GM23248 (cell line): ENCODE data around the gene BMPR1B. TPM values are rescaled to one million over a fixed set of nuclear protein-coding genes. Genes with fewer than 3 reads are reported as not detected.

Source experiments
- DNase-seq: peaks from one replicate; pipeline ENCODE4 v3.0.0-alpha.2; 2015
- H2AFZ ChIP-seq: fragments of 200-600 bp; sonication (generic); 2 replicates; pipeline ENCODE4 v1.6.1; 2016; ENCODE audit warnings: antibody characterized with exemption
- H3F3A ChIP-seq: fragments of 200-600 bp; sonication (generic); 2 replicates; pipeline ENCODE4 v1.6.1; 2016; ENCODE audit warnings: mild to moderate bottlenecking, antibody characterized with exemption, mixed run types; ENCODE audit not compliant: insufficient read depth
- H3K27ac ChIP-seq: fragments of 200-600 bp; sonication (generic); 2 replicates; pipeline ENCODE4 v1.5.1; 2016; ENCODE audit warnings: mild to moderate bottlenecking
- H3K27me3 ChIP-seq: fragments of 200-600 bp; sonication (generic); replicated peaks from 2 replicates; pipeline ENCODE4 v1.6.1; 2016; ENCODE audit warnings: mild to moderate bottlenecking; ENCODE audit not compliant: insufficient read depth
- H3K36me3 ChIP-seq: fragments of 200-600 bp; sonication (generic); 2 replicates; pipeline ENCODE4 v1.6.1; 2016; ENCODE audit warnings: low read depth, mild to moderate bottlenecking
- H3K4me1 ChIP-seq: fragments of 200-600 bp; sonication (generic); 2 replicates; pipeline ENCODE4 v1.6.1; 2016; ENCODE audit warnings: mild to moderate bottlenecking; ENCODE audit not compliant: insufficient read depth
- H3K4me2 ChIP-seq: fragments of 200-600 bp; sonication (generic); one replicate; pipeline ENCODE4 v1.6.1; 2016; ENCODE audit warnings: mild to moderate bottlenecking; ENCODE audit not compliant: unreplicated experiment
- H3K4me3 ChIP-seq: fragments of 200-600 bp; sonication (generic); 2 replicates; pipeline ENCODE4 v1.5.1; 2016; ENCODE audit warnings: mild to moderate bottlenecking
- H3K79me2 ChIP-seq: fragments of 200-600 bp; sonication (generic); 2 replicates; pipeline ENCODE4 v1.6.1; 2016; ENCODE audit warnings: mild to moderate bottlenecking; ENCODE audit not compliant: insufficient read depth
- H3K9ac ChIP-seq: fragments of 200-600 bp; sonication (generic); 2 replicates; pipeline ENCODE4 v1.6.1; 2016; ENCODE audit warnings: mild to moderate bottlenecking
- H3K9me2 ChIP-seq: fragments of 200-600 bp; sonication (generic); 2 replicates; pipeline ENCODE4 v1.6.1; 2016; ENCODE audit warnings: mixed run types, mild to moderate bottlenecking, moderate library complexity; ENCODE audit not compliant: insufficient read depth
- H3K9me3 ChIP-seq: fragments of 200-600 bp; sonication (generic); one replicate; pipeline ENCODE4 v1.6.1; 2017; ENCODE audit warnings: low read depth
- H4K20me1 ChIP-seq: fragments of 200-600 bp; sonication (generic); 2 replicates; pipeline ENCODE4 v1.6.0; 2016; ENCODE audit not compliant: insufficient read depth
- EZH2 ChIP-seq: fragments of 200-600 bp; sonication (generic); IDR thresholded peaks from 2 replicates; pipeline ENCODE4 v1.6.1; 2018; ENCODE audit warnings: antibody characterized with exemption, mild to moderate bottlenecking; ENCODE audit not compliant: insufficient read depth, poor library complexity, severe bottlenecking
- EZH2phosphoT487 ChIP-seq: fragments of 200-600 bp; sonication (generic); IDR thresholded peaks from 2 replicates; pipeline ENCODE4 v1.6.1; 2018; ENCODE audit warnings: antibody characterized with exemption, moderate library complexity, mild to moderate bottlenecking, low read depth; ENCODE audit not compliant: insufficient read depth
- WGBS, 2 experiments: methylation state at CpG; one replicate each; pipeline ENCODE4 v1.1.6; 2015 to 2017; ENCODE audit warnings: low lambda C conversion rate in 2 of 2, low coverage in 1 of 2; ENCODE audit errors: missing lambda C conversion rate in 2 of 2; 5-methylcytosine and 5-hydroxymethylcytosine counted together
- in situ Hi-C: fragments of 300-500 bp; cut with MboI; formaldehyde crosslinking; loops from 2 replicates; pipeline ENCODE4 v1.15.0; 2020
- polyA plus RNA-seq: library from polyadenylated mRNA; unstranded; fragments of >200 nt; fragmentation: Nextera tagmentation; extraction: Ambion mirVana; gene quantifications from 2 replicates; pipeline ENCODE4 v1.2.1, GENCODE V29; 2016
- total RNA-seq: library from RNA; depleted of rRNA; stranded (reverse); fragments of >200 nt; shearing (Covaris generic); gene quantifications from 2 replicates; pipeline ENCODE4 v1.2.3, GENCODE V29; 2014

BMPR1B gene
- total and polyA plus RNA-seq, 2 experiments from 2014 or later, result 0.60 to 0.76 TPM

- Histone ChIP-seq H3K4me1 (peaks cover 7% of the 10 kb centered on the region; the same call in 1 of the 2 replicates), H3K4me2 (no peak overlapping the region), H3K79me2 (no peaks in the 10 kb centered on the region), H3K36me3 (no peaks in the 10 kb centered on the region), H3F3A (peaks cover 4% of the 10 kb centered on the region; the same call in 1 of the 2 replicates), H2AFZ (peak overlapping the region; percentile 26; the same call in 1 of the 2 replicates), H3K4me3 (no peak overlapping the region), H4K20me1 (no peaks in the 10 kb centered on the region), H3K9me2 (no peaks in the 10 kb centered on the region), H3K9ac (no peak overlapping the region), H3K27ac (no peak overlapping the region), H3K27me3 (no peaks in the 10 kb centered on the region), H3K9me3 (no peaks in the 10 kb centered on the region)
- in situ Hi-C loops, result no loop called here
- DNase-seq, result no peak
- 98 to 99% methylated on average over 2 of the region's 2 CpGs for WGBS, 2 experiments
- no peak for TF ChIP-seq EZH2
- TF ChIP-seq EZH2phosphoT487, result no peak
Observed at GRCh38 chr4:94806376-94806775, 48.6 kb downstream of the BMPR1B start.

DNA sequence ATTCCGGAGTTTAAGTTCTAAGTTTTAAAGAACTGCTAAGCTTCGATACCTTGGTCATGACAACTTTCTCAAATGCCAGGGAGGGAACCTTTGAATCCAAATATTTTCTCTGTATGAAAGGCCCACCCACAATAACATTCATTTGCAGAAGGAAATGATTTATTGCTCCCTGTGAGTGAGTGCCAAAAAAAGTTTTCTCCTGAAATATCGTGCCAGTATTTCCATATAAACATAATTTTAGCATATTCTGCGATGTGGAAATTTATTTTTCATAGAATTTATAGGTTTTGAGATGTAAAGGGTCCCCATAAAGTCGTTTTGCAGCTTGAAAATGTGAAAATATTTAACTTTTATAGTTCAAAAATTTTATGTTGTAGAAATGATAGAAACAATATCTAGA, 53.9 kb downstream of the BMPR1B start:
- H3K9me2 ChIP-seq, result no peaks in the 10 kb centered on the region
- H3K9me3 ChIP-seq, result no peaks in the 10 kb centered on the region
- no peak overlapping the region for H3K27ac ChIP-seq
- no peaks in the 10 kb centered on the region for H3K36me3 ChIP-seq
- no peaks in the 10 kb centered on the region for H3K27me3 ChIP-seq
- no peak overlapping the region for H2AFZ ChIP-seq
- DNase-seq, result no peak
- no peaks in the 10 kb centered on the region for H4K20me1 ChIP-seq
- H3K4me1 ChIP-seq, result no peaks in the 10 kb centered on the region
- H3F3A ChIP-seq, result no peaks in the 10 kb centered on the region
- in situ Hi-C loops, result no loop called here
- TF ChIP-seq EZH2, result no peak
- no peak for TF ChIP-seq EZH2phosphoT487
- no peaks in the 10 kb centered on the region for H3K79me2 ChIP-seq
- 48% methylated on average over 5 of the region's 5 CpGs for WGBS, 2 experiments
- no peak overlapping the region for H3K4me2 ChIP-seq
- no peak overlapping the region for H3K4me3 ChIP-seq
- H3K9ac ChIP-seq, result no peak overlapping the region

DNA sequence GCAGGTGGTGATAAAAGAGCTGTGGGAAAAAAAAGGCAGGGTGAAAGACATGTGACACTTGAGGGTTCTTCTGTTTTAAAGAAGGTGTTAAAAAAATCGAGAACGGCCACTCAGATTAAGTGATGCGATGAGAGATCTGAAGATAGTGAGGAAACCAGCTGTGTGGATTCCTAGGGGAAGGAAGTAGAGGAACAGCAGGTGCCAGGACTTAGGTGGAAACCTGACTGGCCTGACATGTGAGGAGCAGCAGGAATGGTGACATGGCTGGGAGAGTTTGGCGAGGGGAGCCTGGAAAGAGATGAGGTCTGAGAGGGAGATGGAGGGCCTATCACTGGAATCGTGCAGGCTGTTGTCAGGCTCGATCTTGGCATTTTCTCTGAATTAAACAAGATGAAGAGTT, 55.5 kb downstream of the BMPR1B start:
- Histone ChIP-seq H3K4me1 (no peaks in the 10 kb centered on the region), H3K79me2 (no peaks in the 10 kb centered on the region), H2AFZ (no peak overlapping the region), H3K9me3 (no peaks in the 10 kb centered on the region), H3K27me3 (no peaks in the 10 kb centered on the region), H3K4me2 (no peak overlapping the region), H3K4me3 (no peak overlapping the region), H3F3A (no peaks in the 10 kb centered on the region), H3K36me3 (no peaks in the 10 kb centered on the region), H3K9me2 (no peaks in the 10 kb centered on the region), H3K27ac (no peak overlapping the region), H3K9ac (no peak overlapping the region), H4K20me1 (no peaks in the 10 kb centered on the region)
- TF ChIP-seq EZH2 (no peak), EZH2phosphoT487 (no peak)
- no peak for DNase-seq
- in situ Hi-C loops, result no loop called here
- WGBS, 2 experiments, result 85 to 89% methylated on average over 6 of the region's 6 CpGs

DNA sequence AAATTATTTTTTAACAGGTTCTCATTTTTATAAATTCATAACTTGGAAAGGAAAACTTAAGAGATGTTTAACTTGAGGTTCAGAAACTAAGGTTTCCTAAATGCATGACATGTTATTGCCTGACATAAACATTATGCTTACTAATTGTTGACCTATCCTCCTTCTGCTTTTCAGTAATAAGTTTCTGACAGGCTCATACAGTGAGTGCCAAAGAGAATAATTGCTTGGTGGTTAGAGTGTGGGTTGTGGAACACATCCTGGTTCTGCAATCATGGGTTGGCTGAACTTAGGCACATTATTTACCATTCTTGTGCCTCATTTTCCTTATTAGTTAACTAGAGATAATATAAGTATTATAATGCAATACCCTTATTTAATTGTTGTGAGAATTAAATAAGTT, 56.5 kb downstream of the BMPR1B start:
- Histone ChIP-seq H3F3A (no peaks in the 10 kb centered on the region), H4K20me1 (no peaks in the 10 kb centered on the region), H3K27me3 (no peaks in the 10 kb centered on the region), H3K79me2 (no peaks in the 10 kb centered on the region), H3K27ac (no peak overlapping the region), H3K4me3 (no peak overlapping the region), H3K36me3 (no peaks in the 10 kb centered on the region), H3K9me2 (no peaks in the 10 kb centered on the region), H3K4me2 (no peak overlapping the region), H3K9me3 (no peaks in the 10 kb centered on the region), H2AFZ (no peak overlapping the region), H3K9ac (no peak overlapping the region), H3K4me1 (no peaks in the 10 kb centered on the region)
- no peak for TF ChIP-seq EZH2
- in situ Hi-C loops, result no loop called here
- DNase-seq, result no peak
